Renal pelvis (tissue), 4 donors: ENCODE data around the gene RAD51B. TPM values are rescaled to one million over a fixed set of nuclear protein-coding genes. Genes with fewer than 3 reads are reported as not detected.
"Not testable (repeated sequence)": the region's sequence is repeated elsewhere in the genome, so short reads cannot be mapped to it uniquely, and the experiment has no call there.

Experiments used
- DNase-seq: peaks from one replicate; pipeline ENCODE4 v3.0.0-alpha.2; 2013
- polyA plus RNA-seq, 3 donors: library from polyadenylated mRNA; unstranded; fragments of 120-200 nt; gene quantifications; one replicate each; pipeline ENCODE4 v1.2.1, GENCODE V29; 2013; ENCODE audit not compliant: insufficient read length in 3 of 3

RAD51B gene
- polyA plus RNA-seq, 3 donors = 9.8 to 11.0 (median 9.8) TPM

DNA sequence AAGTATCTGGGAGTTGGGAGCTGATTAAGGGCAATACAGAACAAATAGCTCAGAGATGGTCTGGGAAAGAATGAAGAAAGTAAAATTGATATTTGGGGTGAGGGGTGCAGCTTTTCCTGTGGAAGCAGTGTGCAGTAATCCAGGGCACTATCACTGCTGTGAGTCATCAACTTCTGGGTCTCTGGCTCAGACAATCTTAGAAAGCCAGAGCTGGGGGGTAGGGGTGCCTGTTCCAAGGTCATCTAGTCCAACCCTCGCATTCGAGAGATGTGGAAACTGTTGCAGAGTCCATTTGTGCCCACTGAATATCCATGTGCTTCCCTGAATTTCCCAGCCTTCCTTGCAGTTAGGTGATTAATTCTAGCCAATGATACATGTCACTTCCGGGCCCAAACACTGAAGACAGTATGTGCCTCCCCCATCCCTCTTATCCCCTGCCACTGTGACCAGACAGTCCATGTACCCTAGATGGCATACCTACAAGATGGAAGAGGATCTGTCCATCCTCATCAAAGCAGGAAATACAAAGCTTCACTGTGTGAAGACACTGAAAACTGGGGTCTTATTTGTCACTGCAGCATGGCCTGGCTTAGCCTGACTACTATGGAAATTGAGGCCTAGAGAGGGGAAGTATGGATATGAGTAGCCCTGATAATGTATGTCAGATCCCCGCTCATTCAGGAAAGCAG lies 921.4 kb downstream of the RAD51B start:
- DNase-seq = no peak

DNA sequence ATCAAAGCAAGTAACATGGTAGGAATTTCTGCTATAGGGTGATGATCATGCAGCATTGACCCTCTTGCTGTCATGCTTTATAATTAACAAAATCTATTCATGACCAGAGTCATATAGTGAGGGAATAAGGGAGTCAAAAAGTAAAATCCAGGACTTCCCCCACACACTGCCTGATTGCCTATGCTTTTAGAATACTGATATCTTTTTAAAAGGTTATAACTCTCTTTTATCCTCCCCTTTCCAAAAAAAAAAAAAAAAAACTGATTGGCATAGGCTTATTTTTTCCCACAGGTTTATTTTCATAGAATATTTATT lies 921.9 kb downstream of the RAD51B start:
- no peak for DNase-seq

DNA sequence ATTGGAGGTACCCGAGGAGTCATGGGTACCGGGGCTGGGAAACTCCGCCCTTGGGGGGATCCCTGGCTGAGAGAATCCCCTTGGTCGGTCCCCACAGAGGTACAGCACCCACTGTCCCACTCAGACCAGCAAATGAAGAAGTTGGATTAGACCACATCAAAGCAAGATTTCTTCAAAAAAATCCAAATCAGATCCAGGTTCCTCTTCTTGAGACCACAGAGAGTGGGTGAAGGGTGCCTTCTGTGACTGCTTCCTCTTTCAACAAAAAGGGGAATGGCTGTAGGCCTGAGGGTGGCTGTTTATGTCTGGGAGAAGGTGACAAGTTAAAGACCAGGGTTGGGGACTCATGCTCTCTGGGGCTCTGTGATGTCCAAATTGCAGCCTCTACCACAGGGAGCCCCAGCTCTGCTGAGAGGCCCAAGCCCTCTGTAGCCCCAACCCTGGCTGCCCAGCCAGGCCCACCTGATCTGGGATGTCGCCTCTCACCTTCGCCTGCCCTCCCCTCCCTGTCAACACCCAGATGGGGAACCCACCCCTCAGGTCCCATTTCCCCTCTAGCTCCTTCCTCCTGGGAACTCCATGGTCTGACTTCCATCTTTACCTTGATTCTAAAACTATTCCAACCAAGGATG lies 922.4 kb downstream of the RAD51B start:
- no peak for DNase-seq

DNA sequence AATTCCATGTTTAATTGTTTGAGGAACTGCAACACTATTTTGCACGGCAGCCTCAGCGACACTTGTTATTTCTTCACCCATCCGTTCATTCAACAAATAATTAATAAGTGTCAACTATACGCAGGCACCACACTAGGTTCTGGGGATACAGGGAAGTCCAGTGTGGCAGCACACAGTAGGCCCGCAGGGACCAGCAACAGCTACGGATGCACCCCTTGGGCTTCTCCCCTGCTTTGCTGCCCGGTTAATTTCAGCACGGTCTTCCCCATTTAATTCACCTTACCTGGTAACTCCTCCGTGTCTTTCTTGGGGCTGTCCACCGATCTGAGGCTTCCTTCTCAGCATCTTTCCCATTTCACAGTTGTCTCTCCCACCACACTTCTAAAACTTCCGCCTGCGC lies 925.0 kb downstream of the RAD51B start:
- no peak for DNase-seq

DNA sequence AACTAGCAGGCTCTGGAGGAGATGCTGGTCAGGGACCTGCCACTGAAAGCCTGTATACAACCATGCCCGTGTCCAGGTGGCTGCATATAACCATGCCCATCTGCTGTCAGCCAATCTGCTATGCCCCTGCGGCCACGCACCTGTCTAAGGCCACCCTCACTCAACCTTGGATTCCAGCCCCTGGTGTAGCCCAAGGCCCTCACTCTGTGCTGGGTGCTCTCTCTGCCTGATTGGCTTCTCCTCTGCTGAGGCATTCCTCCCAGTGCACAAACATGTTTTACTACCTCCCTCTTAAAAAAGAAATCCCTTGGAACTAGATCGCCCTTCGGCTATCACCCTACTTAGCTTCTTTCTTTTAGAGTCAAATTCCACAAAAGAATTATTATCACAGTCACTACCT lies 927.8 kb downstream of the RAD51B start:
- DNase-seq = no peak

DNA sequence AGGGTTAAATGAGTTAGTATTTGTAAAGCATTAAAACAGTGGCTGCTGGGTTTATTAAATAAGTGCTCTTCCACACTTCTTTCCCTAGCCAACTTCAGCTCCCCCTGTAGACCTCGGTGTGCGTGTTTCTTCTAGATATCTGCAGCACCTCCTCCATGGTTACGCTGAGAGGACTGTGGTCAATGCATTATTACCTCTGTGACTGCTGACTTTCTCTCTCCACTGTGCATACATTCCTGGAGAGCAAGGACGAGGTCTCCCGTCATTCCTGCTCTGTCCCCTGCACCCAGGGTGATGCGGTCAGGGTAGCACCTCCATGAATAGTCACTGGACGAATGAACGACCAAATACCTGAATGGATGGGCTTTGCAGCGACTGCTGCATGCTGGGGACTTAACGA lies 928.7 kb downstream of the RAD51B start:
- DNase-seq = no peak

DNA sequence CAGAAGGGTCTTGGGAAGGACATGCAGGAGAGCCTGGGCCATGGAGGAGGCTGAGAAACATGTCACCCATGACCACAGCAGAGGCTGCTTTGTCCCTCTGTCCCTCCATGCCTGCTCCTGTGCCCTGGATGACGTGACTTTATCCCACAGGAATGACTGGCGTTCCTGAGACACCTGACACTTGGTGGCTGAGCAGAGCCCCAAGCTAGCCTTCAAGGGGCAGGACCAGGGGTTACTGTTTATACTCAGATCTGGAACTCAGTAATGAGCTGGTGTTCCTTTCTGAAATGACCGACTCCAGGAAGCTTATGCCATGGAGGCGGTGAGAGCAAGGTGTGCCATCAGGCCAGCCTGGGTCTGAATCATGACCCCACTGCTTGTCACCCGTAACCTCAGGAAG lies 929.1 kb downstream of the RAD51B start:
- DNase-seq = no peak

DNA sequence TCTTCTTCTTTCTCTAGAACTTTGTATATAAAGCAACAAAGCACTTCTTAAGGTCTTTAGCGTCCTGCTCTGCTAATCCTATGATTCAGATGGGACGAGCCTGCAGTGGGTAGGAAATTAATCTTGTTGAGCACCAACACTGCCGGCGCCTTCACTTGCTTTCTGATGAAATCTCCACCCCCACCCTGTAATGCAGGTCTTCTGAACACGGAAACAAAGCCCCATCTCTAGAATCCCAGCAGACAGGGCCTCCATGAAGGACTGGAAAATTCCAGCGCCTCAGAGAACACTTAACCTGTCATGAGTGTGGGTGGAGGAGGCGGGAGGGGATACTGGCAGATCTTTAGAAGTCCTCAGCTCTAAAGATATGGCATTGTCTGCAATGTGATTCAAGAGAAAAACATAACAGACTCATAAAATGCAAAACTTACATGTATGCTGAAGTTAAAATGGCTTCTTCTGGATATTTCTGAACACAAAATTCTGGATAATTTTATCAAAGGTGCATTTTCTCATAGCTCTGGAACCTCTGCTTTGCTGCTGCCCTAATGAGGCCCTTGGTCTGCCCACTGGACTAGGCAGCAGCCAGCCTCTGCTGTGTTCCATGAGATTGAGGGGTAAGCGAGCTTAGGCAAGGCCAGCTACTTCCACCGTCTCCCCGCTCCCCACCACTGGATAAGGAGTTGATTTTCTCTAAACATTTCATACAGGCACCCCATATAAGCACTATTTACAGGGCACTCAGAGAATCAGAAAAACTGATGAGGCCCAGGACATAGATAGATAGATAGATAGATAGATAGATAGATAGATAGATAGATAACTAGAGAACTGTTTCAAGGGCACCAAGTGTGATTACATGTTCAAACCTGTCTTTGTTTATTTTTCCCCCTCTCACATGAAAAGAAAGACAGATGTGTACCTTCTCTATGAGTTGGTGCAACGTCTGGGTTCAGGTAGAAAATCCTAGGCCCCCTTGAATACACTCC lies 930.2 kb downstream of the RAD51B start:
- DNase-seq = no peak

DNA sequence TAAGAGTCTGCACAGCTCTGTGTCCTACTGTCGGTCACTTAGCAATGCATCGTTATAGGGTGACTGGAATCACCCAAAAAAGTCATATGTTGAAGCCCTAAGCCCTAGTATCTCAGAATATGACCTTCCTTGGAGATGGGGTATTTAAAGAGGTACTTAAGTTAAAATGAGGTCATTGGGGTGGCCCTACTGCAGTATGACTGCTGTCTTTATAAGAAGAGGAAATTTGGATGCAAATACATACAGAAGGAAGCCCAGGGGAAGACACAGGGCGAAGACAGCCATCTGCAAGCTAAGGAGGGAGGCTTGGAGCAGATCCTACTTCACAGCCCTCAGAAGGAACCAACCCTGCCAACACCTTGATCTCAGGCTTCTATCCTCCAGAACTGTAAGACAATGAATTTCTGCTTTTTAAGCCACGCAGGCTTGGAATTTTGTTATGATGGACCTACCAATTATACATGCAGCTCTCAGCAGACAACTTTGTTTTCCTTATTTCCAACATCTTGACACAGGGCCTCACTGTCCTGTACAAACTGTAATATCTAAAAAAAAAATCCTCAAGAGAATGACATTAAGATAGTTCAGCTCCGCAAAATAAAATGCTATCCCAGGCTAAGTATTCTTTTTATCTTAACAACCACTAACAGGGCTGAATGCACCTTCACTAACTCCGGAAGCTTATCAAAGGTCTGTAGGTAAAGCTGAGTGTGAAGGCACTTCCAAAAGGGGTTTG lies 932.9 kb downstream of the RAD51B start:
- DNase-seq = no peak

DNA sequence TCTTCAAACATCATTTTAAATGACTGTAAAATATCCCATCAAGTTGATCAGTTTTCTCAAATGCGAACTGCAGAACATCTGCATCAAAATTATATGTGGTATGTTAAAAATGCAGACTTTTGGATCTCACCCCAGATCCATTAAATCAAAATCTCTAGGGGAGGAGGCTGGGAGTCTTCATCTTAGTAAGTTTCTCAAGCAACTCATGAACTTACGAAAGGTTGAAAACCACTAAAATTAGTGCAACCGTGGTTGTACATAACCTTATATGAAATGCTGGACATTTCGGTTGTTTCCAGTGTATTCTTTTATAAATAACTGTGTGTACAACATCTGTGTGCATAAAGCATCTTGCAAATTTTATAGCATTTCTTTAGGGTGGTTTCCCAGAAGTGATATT lies 934.1 kb downstream of the RAD51B start:
- DNase-seq = no peak

DNA sequence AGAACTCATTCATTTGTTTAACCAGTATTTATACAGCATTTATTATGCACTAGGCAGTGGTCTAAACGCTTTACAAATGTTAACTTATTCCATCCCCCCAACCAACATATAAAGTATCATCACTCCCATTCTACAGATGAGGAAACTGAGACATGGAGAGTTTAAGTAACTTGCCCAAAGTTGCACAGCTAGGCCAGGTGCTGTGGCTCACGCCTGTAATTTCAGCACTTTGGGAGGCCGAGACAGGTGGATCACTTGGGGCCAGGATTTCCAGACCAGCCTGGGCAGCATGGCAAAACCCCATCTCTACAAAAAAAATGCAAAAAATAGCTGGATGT lies 935.4 kb downstream of the RAD51B start:
- DNase-seq = no peak

DNA sequence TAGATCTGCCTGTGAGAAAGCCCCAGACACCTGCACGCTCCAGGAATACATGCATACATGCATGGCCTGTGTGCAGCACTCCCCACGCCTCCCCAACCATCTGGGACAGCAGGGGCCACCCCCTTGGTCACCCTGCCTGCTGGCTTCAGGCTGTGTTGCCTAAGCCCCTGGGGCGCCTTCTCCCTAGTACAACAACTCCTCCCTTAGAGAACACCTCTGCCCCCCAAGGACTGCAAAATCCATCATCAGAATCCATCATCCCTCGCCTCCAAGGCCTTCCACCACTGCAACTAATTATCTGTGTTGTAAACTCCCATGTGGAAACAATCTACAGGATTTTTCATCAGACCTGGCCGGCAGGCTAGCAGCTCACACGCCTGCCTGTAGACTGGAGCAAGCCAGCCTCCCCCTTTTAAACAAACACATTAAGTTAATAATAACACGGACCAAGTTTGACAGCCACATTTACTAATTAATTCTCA lies 936.5 kb downstream of the RAD51B start:
- DNase-seq = peak; percentile 61

DNA sequence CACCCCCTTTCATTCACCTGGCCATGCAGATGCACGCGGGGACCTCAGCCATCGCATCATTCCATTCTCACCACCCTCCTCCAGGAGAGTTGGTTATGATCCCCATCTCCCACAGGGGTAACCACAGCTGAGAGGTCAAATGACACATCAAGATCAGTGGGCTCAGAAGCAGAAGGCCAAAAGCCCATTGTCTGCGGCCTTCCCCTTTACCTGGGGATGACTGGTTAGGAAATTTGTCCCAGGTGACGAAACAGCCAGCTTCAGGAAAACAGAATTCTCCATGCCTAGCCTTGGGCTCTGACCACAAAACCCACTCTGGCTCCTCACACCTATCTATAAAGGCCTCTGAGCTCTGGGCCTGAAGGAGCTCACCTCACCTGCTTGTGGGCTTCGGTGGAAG lies 937.2 kb downstream of the RAD51B start:
- DNase-seq = no peak

DNA sequence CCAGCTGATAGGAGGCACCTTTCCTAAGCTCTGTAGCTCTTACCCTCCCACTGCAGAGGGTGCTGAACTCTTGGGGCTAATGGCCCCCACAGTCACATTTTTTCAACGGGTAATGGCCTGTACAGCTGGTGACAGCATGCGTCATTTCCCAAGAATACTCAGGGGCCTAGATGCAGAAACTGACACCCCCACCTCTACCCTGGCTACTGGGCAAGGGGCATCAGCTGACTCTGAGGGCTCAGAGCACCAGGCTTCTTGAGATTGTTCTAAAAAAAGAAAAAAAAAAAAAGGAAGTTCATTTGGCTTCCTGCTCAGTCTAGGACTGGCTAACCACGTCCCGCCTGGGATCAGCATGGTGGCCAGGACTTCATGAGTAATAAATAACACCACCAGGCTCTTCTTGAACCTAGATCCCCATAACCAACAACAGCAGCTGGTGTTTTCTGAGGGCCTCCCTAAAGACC lies 938.1 kb downstream of the RAD51B start:
- DNase-seq = peak; percentile 83

DNA sequence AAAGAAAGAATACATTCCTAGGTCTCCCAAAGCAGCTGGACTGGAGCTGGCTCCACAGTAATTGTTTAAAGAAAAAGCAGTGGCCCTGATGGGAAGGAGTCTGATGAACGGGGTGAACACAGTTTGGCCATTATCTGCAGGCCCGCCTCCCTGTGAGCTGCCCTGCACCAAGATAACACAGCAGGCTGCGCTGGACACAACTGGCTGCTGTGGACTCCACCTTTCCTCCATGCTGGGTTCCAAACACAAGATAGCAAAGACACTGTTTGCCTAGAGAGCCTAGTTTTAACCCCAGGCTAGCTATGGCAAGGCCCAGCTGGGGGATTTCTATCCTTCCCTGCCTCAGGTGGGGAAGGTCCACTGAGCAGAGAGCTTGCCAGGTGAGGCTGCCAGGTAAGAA lies 938.7 kb downstream of the RAD51B start:
- no peak for DNase-seq

DNA sequence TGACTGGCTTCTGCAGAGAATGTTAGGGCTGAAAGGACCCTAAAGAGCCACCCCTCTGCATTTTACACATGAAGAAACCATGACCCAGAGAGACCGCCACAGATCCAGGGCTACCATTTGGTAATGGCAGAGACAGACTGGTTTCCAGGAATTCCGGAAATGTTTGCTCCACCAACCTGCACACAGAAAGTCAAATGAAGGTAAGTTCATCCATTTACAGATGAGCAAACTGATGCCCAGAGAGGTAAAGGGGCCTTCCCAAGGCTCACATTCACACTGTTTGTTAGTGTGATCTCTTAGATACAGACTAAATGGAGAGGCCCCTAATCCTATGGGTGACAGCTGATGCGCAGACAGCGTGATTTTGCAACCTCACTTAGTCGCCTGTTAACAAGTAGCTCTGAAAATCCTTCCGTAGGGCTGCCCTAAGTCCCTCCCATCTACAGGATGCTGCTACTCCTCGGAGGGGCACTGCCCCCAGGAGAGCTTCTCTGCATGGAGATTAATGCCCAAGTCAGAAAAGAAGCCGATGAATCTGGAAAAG lies 939.5 kb downstream of the RAD51B start:
- no peak for DNase-seq

DNA sequence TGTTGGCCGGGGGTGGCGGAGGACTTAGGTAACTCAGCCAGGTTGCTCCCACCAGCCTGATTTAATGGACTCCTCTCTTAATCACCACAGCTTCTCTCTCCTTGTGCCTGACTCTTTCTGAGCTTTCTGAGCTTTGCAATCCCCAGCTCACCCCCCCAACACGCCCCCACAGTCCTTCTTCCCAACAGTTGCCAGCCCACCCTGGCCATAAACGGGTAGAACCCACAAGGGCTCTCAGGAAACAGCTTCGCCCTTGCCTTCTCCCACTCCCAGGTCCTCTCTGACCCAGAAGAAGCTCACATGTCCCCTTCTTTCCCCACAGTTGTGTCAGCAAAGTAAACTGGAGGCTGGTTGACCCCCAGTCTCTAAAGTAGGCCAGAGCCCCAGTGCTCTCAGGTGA lies 940.4 kb downstream of the RAD51B start:
- no peak for DNase-seq

DNA sequence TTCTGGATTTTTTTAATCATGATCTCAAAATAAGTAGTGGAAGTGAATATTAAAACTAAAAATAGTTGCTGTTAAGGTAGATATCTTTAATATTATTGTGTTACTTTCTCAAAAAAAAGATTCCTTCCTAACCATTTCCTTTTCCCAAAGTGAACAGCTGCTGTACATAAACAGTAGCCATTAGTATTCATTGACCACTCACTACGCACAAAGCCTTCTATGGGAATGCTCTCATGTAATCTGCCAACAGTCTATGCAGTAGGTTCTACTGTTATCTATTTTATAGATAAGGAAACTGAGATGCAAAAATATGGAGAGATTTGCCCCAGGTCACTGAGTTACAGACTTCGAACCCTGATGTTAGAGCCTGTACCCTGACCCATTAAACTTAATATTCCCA lies 941.2 kb downstream of the RAD51B start:
- DNase-seq = no peak

DNA sequence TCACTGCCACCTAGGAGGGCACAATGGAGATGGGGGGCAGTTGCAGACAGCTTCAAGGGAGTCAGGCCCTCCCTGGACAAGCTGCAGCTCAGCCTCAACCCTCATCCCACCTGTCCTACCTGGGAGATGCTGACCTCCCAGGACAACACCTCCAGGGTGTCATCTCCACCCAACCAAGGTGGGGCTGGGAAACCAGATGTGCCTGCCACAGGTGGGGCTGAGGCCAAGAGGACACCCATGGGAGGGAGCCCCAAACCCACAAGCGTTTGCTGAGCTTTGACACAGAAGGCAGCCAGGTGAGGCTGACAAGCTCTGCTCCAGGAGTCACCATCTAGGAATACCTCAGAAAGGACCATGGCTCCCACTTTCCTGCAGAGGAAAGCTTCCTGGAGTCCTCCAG lies 941.8 kb downstream of the RAD51B start:
- DNase-seq = no peak

DNA sequence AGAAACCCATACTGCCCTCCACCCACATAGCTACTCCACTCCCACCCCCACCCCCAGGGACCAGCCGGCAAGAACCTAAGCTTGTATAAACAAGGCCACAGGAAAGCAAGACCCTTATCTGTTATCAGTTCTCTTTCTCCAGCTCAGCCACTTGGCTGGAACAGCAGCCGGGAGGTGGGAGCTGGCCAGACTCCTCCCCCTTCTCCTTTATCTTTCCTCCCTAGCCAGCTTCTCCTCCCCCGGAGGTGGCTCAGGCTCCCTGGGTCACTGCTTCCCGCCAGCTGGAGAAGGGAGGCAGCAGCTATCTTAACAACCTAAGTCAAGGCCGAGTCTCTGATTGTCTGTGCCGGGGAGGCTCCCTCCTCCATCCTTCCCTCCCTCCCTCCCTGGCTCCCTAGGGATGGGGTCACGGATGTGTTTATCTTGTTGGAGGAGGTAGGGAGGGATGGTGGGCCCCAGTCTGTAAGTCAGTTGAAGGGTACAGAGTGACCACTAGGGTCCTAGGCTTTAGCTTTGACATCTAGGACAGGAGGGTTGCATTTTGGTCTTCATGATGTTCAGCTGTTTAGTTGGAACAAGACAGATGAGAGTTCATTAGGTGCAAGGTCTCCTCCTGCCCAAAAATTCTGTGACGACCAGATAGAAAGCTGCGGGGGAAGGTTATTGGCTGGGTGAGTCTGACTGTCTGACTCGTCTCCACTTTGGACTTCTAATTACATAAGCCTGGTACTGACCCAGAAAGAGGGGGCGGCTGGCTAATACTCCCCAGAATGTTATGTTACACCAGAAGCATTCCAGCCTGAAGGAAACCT lies 943.6 kb downstream of the RAD51B start:
- peak; percentile 93 for DNase-seq

DNA sequence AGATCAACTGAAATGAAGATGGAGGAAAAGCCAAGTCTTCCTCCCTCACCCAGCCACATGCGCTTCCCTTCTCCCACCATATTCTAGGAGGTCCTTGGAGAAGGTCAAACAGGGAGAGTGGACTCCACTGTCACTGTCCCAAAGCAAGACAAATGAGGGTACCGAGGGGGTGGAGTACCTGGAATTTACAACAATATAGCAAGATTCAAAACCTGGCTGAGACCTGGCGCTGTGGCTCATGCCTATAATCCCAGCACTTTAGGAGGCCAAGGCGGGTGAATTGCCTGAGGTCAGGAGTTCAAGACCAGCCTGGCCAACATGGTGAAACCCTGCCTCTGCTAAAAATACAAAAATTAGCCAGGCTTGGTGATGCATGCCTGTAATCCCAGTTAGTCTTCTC lies 944.3 kb downstream of the RAD51B start:
- DNase-seq = not testable (repeated sequence)
